ENCODE data around the gene TBC1D20. TPM values are rescaled to one million over a fixed set of nuclear protein-coding genes. Genes with fewer than 3 reads are reported as not detected.

The TBC1D20 gene
- total RNA-seq, 1 donor from 2014 or later = 31.5 TPM

DNA sequence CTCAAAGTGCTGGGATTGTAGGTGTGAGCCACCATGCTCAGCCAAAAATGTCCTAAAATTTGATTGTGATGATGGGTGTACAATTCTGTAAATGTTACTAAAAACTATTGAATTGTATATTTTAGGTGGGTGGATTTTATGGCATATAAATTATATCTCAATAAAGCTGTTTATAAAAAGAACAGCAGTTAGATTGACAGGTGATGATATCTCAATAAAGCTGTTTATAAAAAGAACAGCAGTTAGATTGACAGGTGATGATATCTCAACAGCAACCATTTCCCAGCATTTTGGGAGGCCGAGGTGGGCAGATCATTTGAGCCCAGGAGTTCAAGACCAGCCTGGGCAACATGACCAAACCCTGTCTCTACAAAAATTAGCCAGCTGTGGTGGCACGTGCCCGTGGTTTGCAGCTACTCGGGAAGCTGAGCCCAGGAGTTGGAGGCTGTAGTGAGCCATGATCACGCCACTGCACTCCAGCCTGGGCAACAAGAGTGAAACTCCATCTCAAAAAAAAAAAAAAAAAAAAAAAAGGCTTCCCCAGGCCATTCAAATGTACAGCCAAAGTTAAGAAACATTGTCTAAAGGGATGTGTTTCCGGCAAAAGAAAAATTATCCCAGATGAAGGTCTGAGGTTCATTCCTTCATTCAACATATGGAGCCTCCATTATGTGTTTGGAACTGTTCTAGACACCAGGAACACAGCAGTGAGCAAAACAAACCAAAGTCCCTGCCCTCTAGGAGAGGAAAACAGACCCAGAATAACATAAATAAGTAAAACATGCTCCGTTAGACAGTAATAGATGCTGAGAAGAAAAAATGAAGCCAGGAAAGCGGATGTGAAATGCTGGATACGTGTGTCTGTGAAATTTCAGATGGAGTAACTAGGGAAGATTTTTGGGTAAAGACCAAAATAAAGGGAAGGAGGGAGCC, 55.9 kb downstream of the TBC1D20 start:
- peak overlapping the region; percentile 89 for H3K27ac Mint-ChIP-seq
- peak overlapping the region; percentile 86 for H3K4me3 Mint-ChIP-seq (ENCODE audit: low read depth)
- peaks cover 6% of the 10 kb centered on the region for H3K9me3 Mint-ChIP-seq
- H3K27me3 Mint-ChIP-seq (ENCODE audit: low read depth) = no peaks in the 10 kb centered on the region
- peaks cover 28% of the 10 kb centered on the region for H3K36me3 Mint-ChIP-seq (ENCODE audit: low read depth)
- peaks cover 43% of the 10 kb centered on the region for H3K4me1 Mint-ChIP-seq (ENCODE audit: low read depth)
- no peak for DNase-seq (ENCODE audit: low spot score)
- intact Hi-C loops (cut with micrococcal nuclease) = loop anchor here (1.0 to 10.0 kb wide), 6 partner anchors 24 to 136 kb away; partner anchors contain the start of genes CSNK2A1 and TBC1D20

DNA sequence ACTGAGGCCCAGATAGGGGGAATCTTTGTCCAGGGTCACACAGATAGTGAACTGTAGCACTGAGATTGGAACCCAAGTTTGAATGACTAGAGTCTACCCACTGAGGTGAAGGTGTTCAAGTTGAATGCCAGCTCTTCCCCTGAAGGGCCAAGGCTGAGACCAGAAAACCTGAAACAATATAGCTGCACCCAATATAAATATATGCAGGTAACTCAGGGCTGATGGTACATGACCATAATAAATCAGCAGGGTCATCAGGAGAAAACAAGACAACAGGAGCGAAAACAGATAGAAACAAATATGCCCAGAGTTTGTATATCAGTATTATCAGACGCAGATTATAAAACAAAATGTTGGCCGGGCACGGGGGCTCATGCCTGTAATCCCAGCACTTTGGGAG, 58.2 kb downstream of the TBC1D20 start:
- Mint-ChIP-seq H3K27ac (no peak overlapping the region), H3K9me3 (peaks cover 6% of the 10 kb centered on the region), H3K27me3 (ENCODE audit: low read depth) (no peaks in the 10 kb centered on the region), H3K36me3 (ENCODE audit: low read depth) (peaks cover 4% of the 10 kb centered on the region), H3K4me1 (ENCODE audit: low read depth) (peaks cover 37% of the 10 kb centered on the region), H3K4me3 (ENCODE audit: low read depth) (no peak overlapping the region)
- intact Hi-C loops (cut with micrococcal nuclease) = loop anchor here (10.0 kb wide), 1 partner anchor 49 kb away; no protein-coding TSS in a partner anchor
- DNase-seq (ENCODE audit: low spot score) = no peak

DNA sequence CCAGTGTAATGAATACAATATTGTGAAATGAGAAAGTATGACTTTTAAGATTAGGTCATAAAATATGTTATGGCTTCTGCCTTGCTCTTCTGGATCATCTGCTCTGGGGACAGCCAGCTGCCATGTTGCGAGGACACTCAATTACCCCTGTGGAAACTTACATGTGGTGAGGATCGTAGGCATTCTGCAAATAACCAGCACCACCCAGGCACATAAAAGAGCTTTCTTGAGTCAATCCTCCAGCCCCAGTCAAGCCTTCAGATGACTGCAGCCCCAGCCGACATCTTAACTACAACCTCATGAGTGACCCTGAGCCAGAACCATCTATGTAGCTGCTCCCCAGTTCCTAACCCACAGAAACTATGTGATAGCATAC, 58.8 kb downstream of the TBC1D20 start:
- DNase-seq (ENCODE audit: low spot score) = no peak
- peaks cover 36% of the 10 kb centered on the region for H3K4me1 Mint-ChIP-seq (ENCODE audit: low read depth)
- no peaks in the 10 kb centered on the region for H3K27me3 Mint-ChIP-seq (ENCODE audit: low read depth)
- H3K36me3 Mint-ChIP-seq (ENCODE audit: low read depth) = peaks cover 1% of the 10 kb centered on the region
- H3K4me3 Mint-ChIP-seq (ENCODE audit: low read depth) = no peak overlapping the region
- peaks cover 6% of the 10 kb centered on the region for H3K9me3 Mint-ChIP-seq
- H3K27ac Mint-ChIP-seq = no peak overlapping the region
- intact Hi-C loops (cut with micrococcal nuclease) = loop anchor here (10.0 kb wide), 1 partner anchor 49 kb away; no protein-coding TSS in a partner anchor

DNA sequence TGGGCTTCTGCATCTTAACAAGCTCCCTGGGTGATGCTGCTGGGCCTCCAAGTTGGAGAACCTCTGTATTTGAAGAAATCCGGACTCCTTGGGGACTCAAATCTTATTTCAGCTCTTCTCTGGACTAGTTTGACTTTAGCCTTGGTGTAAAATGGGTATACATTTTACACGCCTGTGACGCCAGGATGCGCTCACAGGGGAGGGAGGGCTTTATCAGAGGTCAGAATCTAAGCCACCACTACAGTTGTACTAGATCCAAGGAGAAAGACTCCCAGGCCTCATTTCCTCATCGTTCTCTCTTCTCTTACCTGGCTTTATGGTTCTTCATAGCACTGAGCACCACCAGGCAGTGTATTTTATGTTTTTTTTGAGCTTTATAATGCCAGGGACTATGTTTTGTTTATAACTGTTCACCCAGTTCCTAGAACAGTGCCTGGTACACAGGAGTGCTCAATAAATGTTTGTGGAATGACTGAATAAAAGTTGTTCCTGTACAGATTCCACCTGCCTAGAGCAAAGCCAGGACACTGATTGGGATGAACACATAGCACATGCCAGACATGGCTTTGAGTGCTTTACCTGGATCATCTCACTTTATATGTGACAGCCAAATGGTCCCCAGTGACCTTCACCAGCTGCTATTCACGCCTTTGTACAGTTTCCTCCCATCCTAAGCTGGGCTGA, 59.3 kb downstream of the TBC1D20 start:
- intact Hi-C loops (cut with micrococcal nuclease) = loop anchor here (10.0 kb wide), 1 partner anchor 48 kb away; no protein-coding TSS in a partner anchor
- no peak overlapping the region for H3K4me3 Mint-ChIP-seq (ENCODE audit: low read depth)
- H3K9me3 Mint-ChIP-seq = peaks cover 6% of the 10 kb centered on the region

DNA sequence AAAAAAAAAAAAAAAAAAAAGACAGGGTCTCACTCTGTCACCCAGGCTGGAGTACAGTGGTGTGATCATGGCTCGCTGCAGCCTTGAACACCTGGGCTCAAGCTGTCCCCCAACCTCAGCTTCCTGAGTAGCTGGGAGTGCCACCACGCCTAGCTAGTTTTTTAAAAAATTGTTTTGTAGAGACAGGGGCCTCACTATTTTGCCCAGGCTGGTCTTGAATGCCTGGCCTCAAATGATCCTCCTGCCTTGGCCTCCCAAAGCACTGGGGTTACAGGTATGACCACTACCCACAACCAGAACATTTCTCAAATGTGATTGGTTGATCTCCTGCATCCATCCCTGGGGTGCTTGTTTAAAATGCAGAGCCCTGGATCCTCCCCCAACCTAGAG, 59.8 kb downstream of the TBC1D20 start:
- Mint-ChIP-seq H3K27ac (no peak overlapping the region), H3K36me3 (ENCODE audit: low read depth) (peaks cover 10% of the 10 kb centered on the region), H3K9me3 (peaks cover 6% of the 10 kb centered on the region), H3K27me3 (ENCODE audit: low read depth) (no peaks in the 10 kb centered on the region), H3K4me3 (ENCODE audit: low read depth) (no peak overlapping the region), H3K4me1 (ENCODE audit: low read depth) (peaks cover 36% of the 10 kb centered on the region)
- intact Hi-C loops (cut with micrococcal nuclease) = loop anchor here (10.0 kb wide), 1 partner anchor 48 kb away; no protein-coding TSS in a partner anchor
- no peak for DNase-seq (ENCODE audit: low spot score)

More for the DNA sequence above, 59.3 kb downstream of the TBC1D20 start:
- H3K27ac Mint-ChIP-seq = no peak overlapping the region
- no peaks in the 10 kb centered on the region for H3K27me3 Mint-ChIP-seq (ENCODE audit: low read depth)
- no peak for DNase-seq (ENCODE audit: low spot score)
- H3K4me1 Mint-ChIP-seq (ENCODE audit: low read depth) = peaks cover 36% of the 10 kb centered on the region
- peaks cover 5% of the 10 kb centered on the region for H3K36me3 Mint-ChIP-seq (ENCODE audit: low read depth)

DNA sequence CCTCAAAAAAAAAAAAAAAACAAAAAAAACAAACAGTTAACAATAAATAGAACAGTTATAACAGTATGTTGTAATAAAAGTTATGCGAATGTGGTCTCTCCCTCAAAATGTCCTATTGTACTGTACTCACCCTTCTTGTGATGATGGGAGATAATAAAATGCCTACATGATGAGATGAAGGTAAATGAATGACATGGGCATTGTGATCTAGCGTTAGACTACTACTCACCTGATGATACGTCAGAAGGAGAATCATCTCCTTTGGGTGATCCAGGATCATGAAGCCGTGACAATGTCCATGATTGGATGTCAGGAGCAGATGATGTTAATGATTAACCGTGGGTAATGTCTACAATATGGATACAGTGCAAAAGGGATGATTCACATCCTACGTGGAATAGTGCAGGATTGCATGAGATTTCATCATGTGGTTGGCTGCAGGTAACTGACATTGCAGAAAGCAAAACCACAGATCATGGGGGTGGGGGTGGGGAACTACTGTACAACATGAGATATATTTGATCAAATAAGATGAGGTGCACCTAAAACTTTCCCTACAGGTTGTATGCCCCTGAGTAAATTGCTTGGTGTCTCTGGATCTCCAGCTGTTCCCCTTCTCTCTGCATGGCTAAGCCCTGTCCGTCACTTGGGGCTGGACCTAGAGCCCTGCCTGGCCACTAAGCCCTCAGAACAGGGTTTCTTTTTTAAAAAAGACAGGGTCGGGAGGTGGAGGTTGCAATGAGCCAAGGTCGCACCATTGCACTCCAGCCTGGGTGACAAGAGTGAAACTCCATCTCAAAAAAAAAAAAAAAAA, 60.4 kb downstream of the TBC1D20 start:
- Mint-ChIP-seq H3K27ac (peak overlapping the region; percentile 42), H3K9me3 (peaks cover 6% of the 10 kb centered on the region), H3K4me3 (ENCODE audit: low read depth) (no peak overlapping the region), H3K27me3 (ENCODE audit: low read depth) (no peaks in the 10 kb centered on the region), H3K36me3 (ENCODE audit: low read depth) (peaks cover 12% of the 10 kb centered on the region), H3K4me1 (ENCODE audit: low read depth) (peaks cover 30% of the 10 kb centered on the region)
- DNase-seq (ENCODE audit: low spot score) = no peak
- intact Hi-C loops (cut with micrococcal nuclease) = loop anchor here (10.0 kb wide), 1 partner anchor 47 kb away; no protein-coding TSS in a partner anchor

DNA sequence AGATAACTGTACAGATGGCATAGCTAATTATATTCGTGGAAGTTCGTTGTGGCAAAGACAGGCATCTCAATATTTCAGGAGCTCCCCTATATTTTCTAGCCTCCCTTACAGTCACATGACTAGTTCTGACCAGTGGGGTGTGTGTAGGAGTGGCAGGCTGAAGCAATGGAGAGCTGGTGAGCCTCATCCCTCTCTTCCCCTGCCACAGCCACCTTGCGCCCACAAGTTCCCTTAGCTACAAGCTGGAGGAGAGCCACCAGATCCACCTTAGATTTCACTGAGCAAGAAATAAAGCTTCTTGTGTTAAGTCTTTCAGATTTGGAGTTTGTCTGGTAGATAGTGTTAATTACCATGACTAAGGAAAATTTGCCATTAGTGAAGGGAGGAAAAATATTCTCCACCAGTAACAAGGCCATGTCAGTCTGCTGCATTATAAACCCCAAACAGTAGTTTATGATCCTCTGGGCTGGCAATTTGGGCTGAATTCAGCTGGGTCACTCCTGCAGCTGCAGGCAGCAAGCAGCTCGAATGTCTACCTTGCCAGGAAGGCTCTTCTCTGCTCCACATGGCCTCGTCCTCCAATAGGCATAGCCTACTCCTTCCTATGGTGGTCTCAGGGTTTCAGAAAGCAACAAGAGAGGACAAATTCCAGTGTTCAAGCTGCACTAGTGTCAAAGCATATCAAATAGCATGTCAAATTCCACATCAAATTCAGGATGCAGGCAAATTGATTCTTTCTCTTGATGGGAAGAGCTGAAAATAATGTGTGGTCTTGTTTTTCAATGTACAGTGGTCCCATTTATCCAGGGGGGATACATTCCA, 61.7 kb downstream of the TBC1D20 start:
- H3K4me3 Mint-ChIP-seq (ENCODE audit: low read depth) = no peak overlapping the region
- peaks cover 27% of the 10 kb centered on the region for H3K4me1 Mint-ChIP-seq (ENCODE audit: low read depth)
- intact Hi-C loops (cut with micrococcal nuclease) = loop anchor here (10.0 kb wide), 1 partner anchor 46 kb away; no protein-coding TSS in a partner anchor
- H3K27ac Mint-ChIP-seq = no peak overlapping the region
- peaks cover 6% of the 10 kb centered on the region for H3K9me3 Mint-ChIP-seq
- no peak for DNase-seq (ENCODE audit: low spot score)
- peaks cover 14% of the 10 kb centered on the region for H3K36me3 Mint-ChIP-seq (ENCODE audit: low read depth)
- no peaks in the 10 kb centered on the region for H3K27me3 Mint-ChIP-seq (ENCODE audit: low read depth)

DNA sequence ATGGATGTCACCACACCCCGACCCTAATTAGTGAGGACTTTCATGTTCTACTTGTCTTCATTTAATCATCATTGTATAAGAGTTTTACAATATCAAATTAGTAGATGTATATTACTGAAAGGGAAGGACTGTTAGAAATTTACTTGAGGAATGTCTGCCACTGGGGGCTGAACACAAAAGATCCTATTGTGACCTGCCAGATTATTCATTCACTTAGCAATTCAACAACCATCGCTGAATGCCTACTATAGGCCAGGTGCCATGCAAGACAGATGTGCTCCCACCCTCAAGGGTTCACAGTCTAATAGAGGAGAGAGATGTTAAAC, 62.2 kb downstream of the TBC1D20 start:
- H3K9me3 Mint-ChIP-seq = peaks cover 6% of the 10 kb centered on the region
- H3K4me1 Mint-ChIP-seq (ENCODE audit: low read depth) = peaks cover 26% of the 10 kb centered on the region
- no peak for DNase-seq (ENCODE audit: low spot score)
- intact Hi-C loops (cut with micrococcal nuclease) = loop anchor here (10.0 kb wide), 1 partner anchor 45 kb away; no protein-coding TSS in a partner anchor
- H3K27ac Mint-ChIP-seq = no peak overlapping the region
- H3K36me3 Mint-ChIP-seq (ENCODE audit: low read depth) = peaks cover 19% of the 10 kb centered on the region
- H3K4me3 Mint-ChIP-seq (ENCODE audit: low read depth) = no peak overlapping the region
- H3K27me3 Mint-ChIP-seq (ENCODE audit: low read depth) = no peaks in the 10 kb centered on the region

DNA sequence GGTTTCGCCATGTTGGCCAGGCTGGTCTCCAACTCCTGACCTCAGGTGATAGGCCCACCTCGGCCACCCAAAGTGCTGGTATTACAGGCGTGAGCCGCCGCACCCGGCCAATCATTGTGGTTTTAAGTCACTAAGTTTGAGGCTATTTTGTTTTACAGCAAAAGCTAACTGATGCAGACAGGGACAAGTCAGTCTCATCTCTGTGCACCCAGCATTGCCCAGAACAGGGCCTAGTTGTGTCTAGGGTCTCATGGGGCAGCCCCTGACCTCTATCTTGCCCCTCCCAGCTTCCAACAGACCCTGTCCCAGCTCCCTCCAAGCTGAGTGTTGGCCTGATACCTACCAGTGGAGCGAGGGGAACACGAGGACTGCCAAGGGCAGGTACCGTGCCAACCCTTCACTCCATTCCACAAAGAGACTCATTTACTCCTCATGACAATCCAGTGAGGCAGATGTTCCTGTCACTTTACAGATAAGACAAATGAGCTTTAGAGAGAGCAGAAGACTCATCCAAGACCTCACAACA, 63.1 kb downstream of the TBC1D20 start:
- H3K4me3 Mint-ChIP-seq (ENCODE audit: low read depth) = no peak overlapping the region
- no peak for DNase-seq (ENCODE audit: low spot score)
- peaks cover 6% of the 10 kb centered on the region for H3K9me3 Mint-ChIP-seq
- H3K4me1 Mint-ChIP-seq (ENCODE audit: low read depth) = peaks cover 26% of the 10 kb centered on the region
- H3K27ac Mint-ChIP-seq = no peak overlapping the region
- H3K36me3 Mint-ChIP-seq (ENCODE audit: low read depth) = peaks cover 23% of the 10 kb centered on the region
- intact Hi-C loops (cut with micrococcal nuclease) = no loop called here
- no peaks in the 10 kb centered on the region for H3K27me3 Mint-ChIP-seq (ENCODE audit: low read depth)

DNA sequence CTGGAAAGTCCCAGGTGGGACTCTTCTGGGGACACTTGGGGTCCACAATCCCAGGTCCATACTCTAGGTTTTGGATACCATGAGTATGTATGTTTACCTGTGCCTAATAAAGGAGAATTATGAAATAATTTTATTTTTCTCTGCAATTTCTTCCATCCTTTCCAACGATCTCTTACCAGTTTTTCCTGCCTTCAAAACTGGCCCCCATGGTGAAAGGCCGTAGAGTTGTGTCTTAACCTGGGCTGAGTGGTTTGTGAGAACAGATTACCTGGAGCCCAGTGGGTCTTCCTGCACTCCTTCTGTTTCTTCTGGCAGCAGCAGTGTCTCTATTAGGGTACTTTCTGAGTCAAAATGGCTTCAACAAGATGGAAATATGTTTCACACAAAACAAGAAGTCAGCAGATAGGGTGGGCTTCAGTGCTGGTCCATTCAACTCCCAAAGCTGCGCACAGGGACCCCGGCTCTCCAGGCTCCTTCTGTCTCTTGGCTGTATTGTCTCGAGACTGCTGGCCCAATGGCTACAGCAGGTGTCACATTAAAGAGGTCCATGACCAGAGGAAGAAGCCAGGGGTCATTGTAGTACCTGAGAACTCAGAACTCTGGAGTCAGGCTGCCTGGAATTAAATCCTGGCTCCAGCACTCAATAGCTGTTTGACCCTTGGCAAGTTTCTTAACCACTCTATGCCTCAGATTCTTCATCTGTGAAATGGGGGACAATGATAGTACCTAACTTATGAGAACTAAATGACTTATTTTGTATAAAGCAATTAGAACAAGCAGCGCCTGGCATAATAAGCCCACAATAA, 64.7 kb downstream of the TBC1D20 start:
- Mint-ChIP-seq H3K36me3 (ENCODE audit: low read depth) (peaks cover 34% of the 10 kb centered on the region), H3K27me3 (ENCODE audit: low read depth) (no peaks in the 10 kb centered on the region), H3K4me3 (ENCODE audit: low read depth) (no peak overlapping the region), H3K27ac (peak overlapping the region; percentile 8), H3K4me1 (ENCODE audit: low read depth) (peaks cover 19% of the 10 kb centered on the region), H3K9me3 (no peaks in the 10 kb centered on the region)
- intact Hi-C loops (cut with micrococcal nuclease) = no loop called here
- DNase-seq (ENCODE audit: low spot score) = no peak
